H9 (cell line): ENCODE data around the gene PFN4. TPM values are rescaled to one million over a fixed set of nuclear protein-coding genes. Genes with fewer than 3 reads are reported as not detected.

Experiments used
- DNase-seq: peaks from one replicate; pipeline ENCODE4 v3.0.0-alpha.2; 2017
- H2AFZ ChIP-seq: one replicate; pipeline ENCODE4 v1.6.1; 2013; ENCODE audit warnings: mild to moderate bottlenecking, low read length, control low read depth, moderate library complexity
- H2AK5ac ChIP-seq: 2 replicates; pipeline ENCODE4 v1.6.1; 2013; ENCODE audit warnings: low read length, control low read depth, mixed read lengths; ENCODE audit not compliant: insufficient read length
- H2BK120ac ChIP-seq: one replicate; pipeline ENCODE4 v1.6.1; 2013; ENCODE audit warnings: low read depth, mild to moderate bottlenecking, low read length, control low read depth, inconsistent platforms; ENCODE audit not compliant: poor library complexity, severe bottlenecking
- H2BK12ac ChIP-seq: 2 replicates; pipeline ENCODE4 v1.6.1; 2013; ENCODE audit warnings: low read length, control low read depth, mixed read lengths, low read depth; ENCODE audit not compliant: insufficient read length
- H2BK15ac ChIP-seq: 2 replicates; pipeline ENCODE4 v1.6.1; 2013; ENCODE audit warnings: low read depth, low read length, control low read depth
- H2BK20ac ChIP-seq: one replicate; pipeline ENCODE4 v1.6.1; 2013; ENCODE audit warnings: low read depth, mild to moderate bottlenecking, low read length, control low read depth, inconsistent platforms; ENCODE audit not compliant: poor library complexity, severe bottlenecking
- H2BK5ac ChIP-seq: 2 replicates; pipeline ENCODE4 v1.6.1; 2013; ENCODE audit warnings: low read length, control low read depth, mixed read lengths; ENCODE audit not compliant: insufficient read length
- H3K14ac ChIP-seq: 2 replicates; pipeline ENCODE4 v1.6.1; 2013; ENCODE audit warnings: low read length, control low read depth; ENCODE audit not compliant: insufficient read depth
- H3K18ac ChIP-seq: 2 replicates; pipeline ENCODE4 v1.6.1; 2013; ENCODE audit warnings: low read depth, mild to moderate bottlenecking, mixed read lengths, low read length, control low read depth; ENCODE audit not compliant: insufficient read length
- H3K23ac ChIP-seq: 2 replicates; pipeline ENCODE4 v1.6.1; 2013; ENCODE audit warnings: low read length, control low read depth, mixed read lengths, low read depth; ENCODE audit not compliant: insufficient read length
- H3K23me2 ChIP-seq: 2 replicates; pipeline ENCODE4 v1.6.1; 2013; ENCODE audit warnings: low read depth, mild to moderate bottlenecking, mixed read lengths, low read length, control low read depth; ENCODE audit not compliant: insufficient read length, poor library complexity, severe bottlenecking
- H3K27ac ChIP-seq: 2 replicates; pipeline ENCODE4 v1.5.1; 2013; ENCODE audit warnings: low read length, control low read depth, mixed read lengths, low read depth; ENCODE audit not compliant: insufficient read length
- H3K27me3 ChIP-seq: 2 replicates; pipeline ENCODE4 v1.6.1; 2013; ENCODE audit warnings: low read length, control low read depth, inconsistent platforms; ENCODE audit not compliant: insufficient read depth
- H3K4ac ChIP-seq: 2 replicates; pipeline ENCODE4 v1.6.1; 2013; ENCODE audit warnings: low read depth, mild to moderate bottlenecking, control low read depth, inconsistent platforms, low read length, moderate library complexity
- H3K4me1 ChIP-seq: 2 replicates; pipeline ENCODE4 v1.6.1; 2013; ENCODE audit warnings: low read length, control low read depth, inconsistent platforms; ENCODE audit not compliant: insufficient read depth
- H3K4me2 ChIP-seq: 2 replicates; pipeline ENCODE4 v1.6.1; 2013; ENCODE audit warnings: low read length, control low read depth, mixed read lengths; ENCODE audit not compliant: insufficient read length, insufficient read depth
- H3K56ac ChIP-seq: 2 replicates; pipeline ENCODE4 v1.6.1; 2013; ENCODE audit warnings: low read depth, mild to moderate bottlenecking, mixed read lengths, low read length, control low read depth; ENCODE audit not compliant: insufficient read length
- H3K79me1 ChIP-seq: 2 replicates; pipeline ENCODE4 v1.6.1; 2013; ENCODE audit warnings: low read depth, mild to moderate bottlenecking, moderate library complexity, low read length, control low read depth, inconsistent platforms; ENCODE audit not compliant: insufficient read depth, poor library complexity, severe bottlenecking
- H3K79me2 ChIP-seq: 2 replicates; pipeline ENCODE4 v1.6.1; 2013; ENCODE audit warnings: low read length, control low read depth, inconsistent platforms; ENCODE audit not compliant: insufficient read depth
- H3K9ac ChIP-seq: 2 replicates; pipeline ENCODE4 v1.6.1; 2013; ENCODE audit warnings: low read length, control low read depth, mixed read lengths; ENCODE audit not compliant: insufficient read length; ENCODE audit errors: extremely low read depth
- H3K9me3 ChIP-seq: one replicate; pipeline ENCODE4 v1.6.1; 2013; ENCODE audit warnings: low read depth, low read length, inconsistent platforms; ENCODE audit not compliant: control insufficient read depth
- H3T11ph ChIP-seq: one replicate; pipeline ENCODE4 v1.6.1; 2013; ENCODE audit warnings: mild to moderate bottlenecking, low read length, control low read depth, inconsistent platforms
- H4K20me1 ChIP-seq: one replicate; pipeline ENCODE4 v1.6.1; 2013; ENCODE audit not compliant: control insufficient read depth, insufficient read length, insufficient read depth
- H4K5ac ChIP-seq: 2 replicates; pipeline ENCODE4 v1.6.1; 2013; ENCODE audit warnings: low read depth, mild to moderate bottlenecking, mixed read lengths, low read length, control low read depth; ENCODE audit not compliant: insufficient read length
- H4K8ac ChIP-seq: replicated peaks from 2 replicates; pipeline ENCODE4 v1.6.1; 2013; ENCODE audit warnings: low read length, control low read depth, mixed read lengths, low read depth; ENCODE audit not compliant: insufficient read length
- H4K91ac ChIP-seq: 2 replicates; pipeline ENCODE4 v1.6.1; 2013; ENCODE audit warnings: low read depth, mild to moderate bottlenecking, moderate library complexity, mixed read lengths, low read length, control low read depth; ENCODE audit not compliant: insufficient read length
- H3K27ac Mint-ChIP-seq, 3 experiments: 2 replicates in 2 of 3; 3 replicates in 1 of 3; pipeline ENCODE4 v1.8.0; 2020 to 2021; ENCODE audit warnings: mixed read lengths in 3 of 3, mild to moderate bottlenecking in 1 of 3, moderate library complexity in 1 of 3
- H3K27me3 Mint-ChIP-seq: 2 replicates; pipeline ENCODE4 v1.8.0; 2021; ENCODE audit warnings: low read depth, mild to moderate bottlenecking, moderate library complexity, mixed read lengths
- H3K36me3 Mint-ChIP-seq, 3 experiments: 2 replicates in 2 of 3; 3 replicates in 1 of 3; pipeline ENCODE4 v1.8.0; 2020 to 2021; ENCODE audit warnings: low read depth in 3 of 3, mixed read lengths in 3 of 3; ENCODE audit not compliant: insufficient read depth in 1 of 3
- H3K4me1 Mint-ChIP-seq, 2 experiments: 2 replicates each; pipeline ENCODE4 v1.8.0; 2020; ENCODE audit warnings: mixed read lengths in 2 of 2
- H3K4me3 Mint-ChIP-seq, 2 experiments: 2 replicates in 1 of 2; 3 replicates in 1 of 2; pipeline ENCODE4 v1.8.0; 2020 to 2021; ENCODE audit warnings: mild to moderate bottlenecking in 2 of 2, mixed read lengths in 2 of 2, moderate library complexity in 1 of 2
- H3K9me3 Mint-ChIP-seq, 2 experiments: 2 replicates in 1 of 2; 3 replicates in 1 of 2; pipeline ENCODE4 v1.8.0; 2020; ENCODE audit warnings: mild to moderate bottlenecking in 2 of 2, mixed read lengths in 2 of 2, moderate library complexity in 1 of 2
- WGBS: extraction: QIAGEN DNeasy Blood & Tissue Kit; methylation state at CpG from one replicate; pipeline ENCODE4 v1.1.7; 2013; ENCODE audit warnings: missing lambda C conversion rate, low lambda C conversion rate, mixed read lengths; ENCODE audit not compliant: insufficient read length; ENCODE audit errors: extremely low coverage; 5-methylcytosine and 5-hydroxymethylcytosine counted together
- total RNA-seq: library from RNA; stranded (reverse); gene quantifications from 2 replicates; pipeline ENCODE4 v1.2.1, GENCODE V29; 2021
- TF ChIP-seq, protein P1 (sequence below): fragments of 200-600 bp; sonication (generic); conservative IDR thresholded peaks from 3 replicates; pipeline ENCODE4 v1.8.0; 2021; ENCODE audit warnings: antibody characterized with exemption, mild to moderate bottlenecking

Gene PFN4
- total RNA-seq, 1 experiment from 2014 or later = not detected

DNA sequence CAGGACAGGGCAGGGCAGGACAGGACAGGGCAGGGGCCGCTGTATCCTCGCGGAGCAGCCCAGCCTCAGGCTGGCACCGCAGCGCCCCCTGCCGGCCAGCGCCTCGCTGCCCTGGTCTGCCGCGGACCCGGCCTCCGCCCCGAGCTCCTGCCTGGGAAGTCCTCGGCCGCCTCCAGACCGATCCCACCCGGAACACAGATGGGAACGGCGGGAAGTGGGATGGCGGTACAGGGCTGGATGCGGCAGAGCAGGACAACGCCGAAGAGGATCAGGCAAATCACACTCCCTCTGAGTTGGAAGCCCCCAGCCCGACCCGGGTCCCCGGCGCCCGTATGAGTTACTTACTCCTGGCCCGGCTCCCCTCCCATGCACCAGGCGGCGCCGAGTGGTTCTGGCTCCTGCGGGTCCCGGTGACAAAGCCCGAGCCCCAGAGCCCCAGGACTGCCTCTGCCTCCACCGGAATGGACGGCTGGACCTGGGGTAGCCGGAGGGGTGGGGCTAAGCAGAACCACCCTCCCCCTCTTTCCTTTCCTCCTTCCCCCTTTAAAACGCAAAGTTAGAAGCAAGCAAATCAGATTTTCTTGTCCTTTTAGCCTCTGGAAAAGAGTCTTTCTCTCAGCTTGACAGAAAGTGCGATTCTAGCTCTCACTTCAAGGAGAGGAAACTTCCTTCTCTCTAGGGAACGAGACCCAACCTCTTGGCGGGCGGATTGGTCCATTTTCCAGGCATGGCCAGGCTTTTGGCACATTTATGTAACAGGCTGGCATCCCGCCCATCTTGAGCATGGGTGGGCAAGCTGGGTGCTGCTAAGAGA, 38.5 kb downstream of the PFN4 start, which contains the start of gene TP53I3:
Gene TP53I3, minus strand, starts transcription at position 449 of the 814 bp plus-strand sequence. CDS start 508 bp downstream, outside the sequence.
- Histone ChIP-seq H3K4me1 (peaks cover 2% of the 10 kb centered on the region; the same call in 1 of the 2 replicates), H3K18ac (peak within 1 kb of the TSS; percentile 98), H2AK5ac (no peak within 1 kb of the TSS), H3K23me2 (peaks cover 15% of the 10 kb centered on the region), H3T11ph (no peak within 1 kb of the TSS), H2BK20ac (no peak within 1 kb of the TSS), H3K14ac (peak within 1 kb of the TSS; percentile 98), H3K79me2 (no peaks in the 10 kb centered on the region), H2BK5ac (no peak within 1 kb of the TSS), H3K27ac (peak within 1 kb of the TSS; percentile 87), H4K5ac (peak within 1 kb of the TSS; percentile 59), H2AFZ (peak within 1 kb of the TSS; percentile 94), H4K20me1 (peaks cover 2% of the 10 kb centered on the region), H2BK120ac (no peak within 1 kb of the TSS), H2BK12ac (no peak within 1 kb of the TSS), H4K8ac (no peak within 1 kb of the TSS), H4K91ac (no peak within 1 kb of the TSS), H3K4me2 (peak within 1 kb of the TSS; percentile 96), H3K4ac (no peak within 1 kb of the TSS; the same call in 1 of the 2 replicates), H3K9me3 (no peaks in the 10 kb centered on the region), H2BK15ac (no peak within 1 kb of the TSS), H3K56ac (no peak within 1 kb of the TSS), H3K23ac (no peak within 1 kb of the TSS), H3K79me1 (no peaks in the 10 kb centered on the region), H3K9ac (peak within 1 kb of the TSS; percentile 95), H3K27me3 (no peaks in the 10 kb centered on the region)
- H3K4me1 Mint-ChIP-seq = peaks cover 14 to 19% of the 10 kb centered on the region in 2 experiments
- H3K9me3 Mint-ChIP-seq = no peaks in the 10 kb centered on the region
- H3K27ac Mint-ChIP-seq = peak within 1 kb of the TSS; percentile 97 to 99 (median 99)
- no CpG with 5 or more reads among the region's 44 CpGs for WGBS
- TF ChIP-seq, protein P1, sequence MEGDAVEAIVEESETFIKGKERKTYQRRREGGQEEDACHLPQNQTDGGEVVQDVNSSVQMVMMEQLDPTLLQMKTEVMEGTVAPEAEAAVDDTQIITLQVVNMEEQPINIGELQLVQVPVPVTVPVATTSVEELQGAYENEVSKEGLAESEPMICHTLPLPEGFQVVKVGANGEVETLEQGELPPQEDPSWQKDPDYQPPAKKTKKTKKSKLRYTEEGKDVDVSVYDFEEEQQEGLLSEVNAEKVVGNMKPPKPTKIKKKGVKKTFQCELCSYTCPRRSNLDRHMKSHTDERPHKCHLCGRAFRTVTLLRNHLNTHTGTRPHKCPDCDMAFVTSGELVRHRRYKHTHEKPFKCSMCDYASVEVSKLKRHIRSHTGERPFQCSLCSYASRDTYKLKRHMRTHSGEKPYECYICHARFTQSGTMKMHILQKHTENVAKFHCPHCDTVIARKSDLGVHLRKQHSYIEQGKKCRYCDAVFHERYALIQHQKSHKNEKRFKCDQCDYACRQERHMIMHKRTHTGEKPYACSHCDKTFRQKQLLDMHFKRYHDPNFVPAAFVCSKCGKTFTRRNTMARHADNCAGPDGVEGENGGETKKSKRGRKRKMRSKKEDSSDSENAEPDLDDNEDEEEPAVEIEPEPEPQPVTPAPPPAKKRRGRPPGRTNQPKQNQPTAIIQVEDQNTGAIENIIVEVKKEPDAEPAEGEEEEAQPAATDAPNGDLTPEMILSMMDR = peak; percentile 100
- peak; percentile 96 for DNase-seq
- H3K27me3 Mint-ChIP-seq = no peaks in the 10 kb centered on the region
- peak within 1 kb of the TSS; percentile 85 to 93 for H3K4me3 Mint-ChIP-seq
- H3K36me3 Mint-ChIP-seq = peaks cover 12 to 31% (median 30%) of the 10 kb centered on the region in 3 experiments
